AG10803 (cell line): Measurements from ENCODE around the gene MED25.
A peak's percentile ranks its signal among the peaks of the same experiment; 100 is the strongest.

Experiments used
- DNase-seq: peaks from one replicate; pipeline ENCODE4 v3.0.0; 2010; ENCODE audit warnings: low read depth
- H3K4me3 ChIP-seq: 2 replicates; pipeline ENCODE4 v1.5.1; 2011; ENCODE audit warnings: mild to moderate bottlenecking, low read length, control low read depth
- TF ChIP-seq, protein P1 (sequence below): conservative IDR thresholded peaks from 2 replicates; pipeline ENCODE4 v1.5.1; 2011; ENCODE audit warnings: mild to moderate bottlenecking, low read length, control low read depth, inconsistent platforms

Gene MED25

DNA sequence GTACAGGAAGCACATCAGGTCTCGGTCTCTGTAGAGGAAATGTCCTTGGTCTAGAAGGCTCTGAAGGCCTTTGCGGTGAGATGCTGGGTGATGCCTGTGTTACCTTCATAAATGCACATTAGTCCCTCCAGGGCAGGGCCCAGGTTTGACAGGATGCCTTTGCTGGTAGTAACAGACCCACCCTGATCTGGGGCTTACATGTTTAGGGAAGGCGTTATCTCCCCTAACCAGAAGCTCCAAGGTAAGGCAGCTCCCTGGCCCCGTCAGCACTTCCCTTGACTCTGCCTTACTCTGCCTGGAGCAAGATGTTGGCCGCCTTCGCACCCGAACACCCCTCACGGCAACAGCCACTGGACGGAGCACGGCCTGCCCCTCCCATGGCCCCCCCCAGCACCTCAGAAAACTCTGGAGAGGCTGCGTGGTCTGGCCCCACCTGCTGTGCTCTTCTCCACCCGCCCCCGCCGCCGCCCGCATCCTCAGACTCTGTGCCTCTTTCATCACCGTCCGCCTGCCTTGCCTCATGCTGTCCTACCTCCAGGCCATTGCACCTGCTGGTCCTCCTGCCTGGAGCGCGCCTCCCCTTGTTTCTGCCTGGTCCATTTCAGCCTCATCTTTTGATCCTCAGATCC is 42.2 kb upstream of the MED25 start:
- H3K4me3 ChIP-seq, result no peak overlapping the region
- DNase-seq, result no peak
- TF ChIP-seq, protein P1, sequence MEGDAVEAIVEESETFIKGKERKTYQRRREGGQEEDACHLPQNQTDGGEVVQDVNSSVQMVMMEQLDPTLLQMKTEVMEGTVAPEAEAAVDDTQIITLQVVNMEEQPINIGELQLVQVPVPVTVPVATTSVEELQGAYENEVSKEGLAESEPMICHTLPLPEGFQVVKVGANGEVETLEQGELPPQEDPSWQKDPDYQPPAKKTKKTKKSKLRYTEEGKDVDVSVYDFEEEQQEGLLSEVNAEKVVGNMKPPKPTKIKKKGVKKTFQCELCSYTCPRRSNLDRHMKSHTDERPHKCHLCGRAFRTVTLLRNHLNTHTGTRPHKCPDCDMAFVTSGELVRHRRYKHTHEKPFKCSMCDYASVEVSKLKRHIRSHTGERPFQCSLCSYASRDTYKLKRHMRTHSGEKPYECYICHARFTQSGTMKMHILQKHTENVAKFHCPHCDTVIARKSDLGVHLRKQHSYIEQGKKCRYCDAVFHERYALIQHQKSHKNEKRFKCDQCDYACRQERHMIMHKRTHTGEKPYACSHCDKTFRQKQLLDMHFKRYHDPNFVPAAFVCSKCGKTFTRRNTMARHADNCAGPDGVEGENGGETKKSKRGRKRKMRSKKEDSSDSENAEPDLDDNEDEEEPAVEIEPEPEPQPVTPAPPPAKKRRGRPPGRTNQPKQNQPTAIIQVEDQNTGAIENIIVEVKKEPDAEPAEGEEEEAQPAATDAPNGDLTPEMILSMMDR, result no peak

DNA sequence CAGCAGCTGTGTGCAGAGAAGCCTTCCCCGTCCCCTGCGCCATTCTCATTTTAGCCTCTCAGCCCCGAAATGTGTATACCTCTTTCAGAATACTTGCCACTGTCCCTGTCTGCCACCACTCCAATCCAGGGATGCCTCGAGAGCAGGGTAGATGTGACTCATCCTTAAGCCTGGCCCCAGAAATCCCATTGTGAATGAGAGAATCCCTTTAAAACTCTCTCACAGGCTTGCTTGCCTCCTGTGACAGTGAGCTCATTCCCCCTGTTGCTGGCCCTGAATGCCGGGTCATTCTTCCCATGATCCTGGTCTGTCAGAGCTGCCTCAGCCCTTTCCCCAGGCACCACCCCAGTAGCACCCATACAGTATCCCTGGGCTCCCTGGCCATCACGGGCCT is 41.7 kb upstream of the MED25 start:
- DNase-seq, result no peak
- TF ChIP-seq, protein P1, result no peak
- H3K4me3 ChIP-seq, result no peak overlapping the region

DNA sequence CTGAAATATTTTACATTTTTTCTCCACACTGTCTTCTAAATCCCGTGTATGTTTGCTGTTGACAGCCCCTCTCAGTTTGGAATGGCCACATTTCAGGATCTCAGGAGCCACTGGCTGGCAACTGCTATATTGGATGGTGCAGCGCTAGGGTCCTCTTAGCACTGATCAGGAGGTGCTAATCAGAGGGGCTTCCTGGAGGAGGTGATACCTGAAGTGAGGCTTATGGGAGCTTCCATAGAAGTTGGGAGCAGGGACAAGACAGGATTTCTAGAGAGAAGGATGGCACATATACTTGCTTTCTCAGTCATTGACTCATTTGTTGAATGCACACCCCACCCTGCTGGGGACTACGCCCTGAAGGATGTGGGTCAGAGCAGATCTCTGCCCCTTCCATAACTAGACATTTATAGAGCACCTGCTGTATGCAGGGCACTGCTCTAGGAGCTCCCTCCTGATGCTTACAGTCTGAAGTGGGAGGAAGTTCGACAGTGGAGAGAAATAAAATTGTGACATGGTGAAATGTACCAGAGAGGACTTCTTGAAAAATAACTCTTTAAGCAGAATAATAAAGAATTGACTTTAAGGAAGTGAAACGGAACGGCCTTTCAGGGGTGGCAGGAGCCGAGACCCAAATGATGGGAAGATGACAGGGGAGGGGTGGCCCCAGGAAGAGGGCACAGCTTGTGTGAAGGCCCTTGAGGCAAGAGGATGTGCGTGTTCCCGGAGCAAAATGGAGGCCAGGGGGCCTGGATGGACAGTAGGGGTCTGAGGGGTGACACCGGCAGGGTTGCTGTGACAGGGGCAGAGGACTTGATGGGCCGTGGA is 38.1 kb upstream of the MED25 start:
- TF ChIP-seq, protein P1, result no peak
- no peak overlapping the region for H3K4me3 ChIP-seq

GRCh38 chr19:49780861-49781260 is 37.2 kb upstream of the MED25 start:
- DNase-seq, result no peak
- H3K4me3 ChIP-seq, result no peak overlapping the region
- TF ChIP-seq, protein P1, result no peak

More for the DNA sequence above, 38.1 kb upstream of the MED25 start:
- no peak for DNase-seq

DNA sequence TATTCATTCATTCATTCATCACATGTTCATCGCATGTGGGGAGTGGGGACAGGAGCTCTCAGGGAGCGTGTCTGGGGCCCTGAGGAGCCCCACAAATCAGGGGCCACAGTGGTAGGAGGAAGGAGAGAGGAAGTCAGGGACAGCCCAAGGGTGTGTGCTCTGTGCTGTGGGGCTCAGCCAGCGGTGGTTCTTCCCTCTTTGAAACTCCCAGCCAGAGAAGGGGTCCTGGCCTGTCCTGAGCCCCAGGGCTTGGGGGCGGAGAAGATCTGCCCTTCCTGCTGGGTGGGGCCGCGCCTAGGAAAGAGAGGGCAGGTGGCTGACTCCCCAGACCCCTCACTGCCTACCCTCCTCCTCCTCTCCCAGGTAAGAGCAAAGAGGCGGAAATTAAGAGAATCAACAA is 36.7 kb upstream of the MED25 start:
- no peak for DNase-seq
- TF ChIP-seq, protein P1, result no peak
- H3K4me3 ChIP-seq, result no peak overlapping the region

DNA sequence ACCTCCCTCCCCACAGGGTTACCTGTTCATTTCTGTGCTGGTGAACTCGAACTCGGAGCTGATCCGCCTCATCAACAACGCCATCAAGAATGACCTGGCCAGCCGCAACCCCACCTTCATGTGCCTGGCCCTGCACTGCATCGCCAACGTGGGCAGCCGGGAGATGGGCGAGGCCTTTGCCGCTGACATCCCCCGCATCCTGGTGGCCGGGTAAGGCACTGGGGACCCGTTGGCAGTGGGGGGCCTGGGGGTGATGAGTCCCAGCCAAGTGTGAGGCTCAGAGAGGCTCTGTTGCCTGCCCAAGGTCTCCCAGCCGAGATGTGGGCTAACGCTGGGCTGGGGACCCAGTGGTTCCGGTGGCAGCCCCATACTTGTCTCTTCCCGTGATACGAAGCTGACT is 35.6 kb upstream of the MED25 start:
- H3K4me3 ChIP-seq, result no peak overlapping the region
- DNase-seq, result no peak
- TF ChIP-seq, protein P1, result no peak

- no peak overlapping the region for H3K4me3 ChIP-seq
- DNase-seq, result peak; percentile 60
- TF ChIP-seq, protein P1, result no peak
These were observed 31.7 kb upstream of the MED25 start for GRCh38 chr19:49786376-49786820.
